Tibial artery (tissue), 4 donors: ENCODE measurements around the gene ATP8A1.

ENCODE experiments used
- DNase-seq, 2 donors: peaks; one replicate each; pipeline ENCODE4 v3.0.0-alpha.2; 2019
- H3K27ac ChIP-seq, 2 donors: fragments of 200-600 bp; sonication (generic) in 1 of 2; 1 replicate in 1 of 2; 2 replicates in 1 of 2; pipeline ENCODE4 v1.5.1; 2018 to 2019; ENCODE audit warnings: mild to moderate bottlenecking in 1 of 2
- H3K27me3 ChIP-seq, 2 donors: fragments of 200-600 bp; sonication (generic) in 1 of 2; one replicate each; pipeline versions ENCODE4 v1.5.1 to v1.6.0; 2016 to 2019
- H3K36me3 ChIP-seq, 3 donors: fragments of 200-600 bp; sonication (generic) in 2 of 3; one replicate each; pipeline ENCODE4 v1.5.1; 2016 to 2019; ENCODE audit warnings: mild to moderate bottlenecking in 2 of 3
- H3K4me1 ChIP-seq, 4 donors: fragments of 200-600 bp; sonication (generic) in 2 of 4; 1 replicate in 3 of 4; 2 replicates in 1 of 4; pipeline ENCODE4 v1.5.1; 2016 to 2019
- H3K4me3 ChIP-seq, 2 donors: fragments of 200-600 bp; sonication (generic) in 1 of 2; 1 replicate in 1 of 2; 2 replicates in 1 of 2; pipeline ENCODE4 v1.5.1; 2018 to 2019; ENCODE audit warnings: mild to moderate bottlenecking in 2 of 2
- H3K9me3 ChIP-seq, 3 donors: fragments of 200-600 bp; sonication (generic) in 1 of 3; one replicate each; pipeline ENCODE4 v1.5.1; 2016 to 2019
- CTCF ChIP-seq, 2 experiments: fragments of 200-600 bp in 1 of 2; fragments of 450-650 bp in 1 of 2; IDR thresholded peaks; one replicate each; pipeline ENCODE4 v1.5.1; 2017 to 2019; ENCODE audit warnings: antibody characterized with exemption in 2 of 2, mild to moderate bottlenecking in 1 of 2, moderate library complexity in 1 of 2
- intact Hi-C: fragments of 100-400 bp; cut with DNase I; formaldehyde crosslinking; loops from one replicate; pipeline ENCODE4 v1.15.0; 2023; ENCODE audit warnings: low total_unique reads

The ATP8A1 gene

GRCh38 chr4:42646013-42646784 is 10.7 kb downstream of the ATP8A1 start:
- no peak overlapping the region for H3K4me3 ChIP-seq
- no peaks in the 10 kb centered on the region for H3K4me1 ChIP-seq
- no peak overlapping the region for H3K27ac ChIP-seq
- H3K9me3 ChIP-seq = no peaks in the 10 kb centered on the region
- no peak for TF ChIP-seq CTCF (IDR thresholded peaks at IDR 0.05)
- no peaks in the 10 kb centered on the region for H3K27me3 ChIP-seq
- no peaks in the 10 kb centered on the region for H3K36me3 ChIP-seq
- no peak for DNase-seq
- intact Hi-C loops = no loop called here

- intact Hi-C loops = no loop called here
- H3K4me1 ChIP-seq = no peaks in the 10 kb centered on the region
- H3K4me3 ChIP-seq = no peak overlapping the region
- no peak for DNase-seq
- no peaks in the 10 kb centered on the region for H3K9me3 ChIP-seq
- H3K27ac ChIP-seq = no peak overlapping the region
- H3K36me3 ChIP-seq = no peaks in the 10 kb centered on the region
- no peak for TF ChIP-seq CTCF (IDR thresholded peaks at IDR 0.05)
- no peaks in the 10 kb centered on the region for H3K27me3 ChIP-seq
These were observed 12.0 kb downstream of the ATP8A1 start for GRCh38 chr4:42644897-42645296.

GRCh38 chr4:42643685-42644084 is 13.2 kb downstream of the ATP8A1 start:
- no peaks in the 10 kb centered on the region for H3K9me3 ChIP-seq
- intact Hi-C loops = no loop called here
- no peak overlapping the region for H3K27ac ChIP-seq
- DNase-seq = no peak
- H3K36me3 ChIP-seq = no peaks in the 10 kb centered on the region
- H3K27me3 ChIP-seq = no peaks in the 10 kb centered on the region
- TF ChIP-seq CTCF (IDR thresholded peaks at IDR 0.05) = no peak
- no peaks in the 10 kb centered on the region for H3K4me1 ChIP-seq
- no peak overlapping the region for H3K4me3 ChIP-seq

GRCh38 chr4:42642845-42643615 is 13.9 kb downstream of the ATP8A1 start:
- intact Hi-C loops = no loop called here
- Histone ChIP-seq H3K27me3 (no peaks in the 10 kb centered on the region), H3K4me3 (no peak overlapping the region), H3K27ac (no peak overlapping the region), H3K4me1 (no peaks in the 10 kb centered on the region), H3K36me3 (no peaks in the 10 kb centered on the region), H3K9me3 (no peaks in the 10 kb centered on the region)
- no peak for TF ChIP-seq CTCF (IDR thresholded peaks at IDR 0.05)
- DNase-seq = no peak

- no peak for TF ChIP-seq CTCF (IDR thresholded peaks at IDR 0.05)
- no peak for DNase-seq
- Histone ChIP-seq H3K9me3 (no peaks in the 10 kb centered on the region), H3K4me3 (no peak overlapping the region), H3K4me1 (no peaks in the 10 kb centered on the region), H3K27ac (no peak overlapping the region), H3K36me3 (no peaks in the 10 kb centered on the region), H3K27me3 (no peaks in the 10 kb centered on the region)
- intact Hi-C loops = no loop called here
These were observed 14.7 kb downstream of the ATP8A1 start for GRCh38 chr4:42642101-42642797.
